AG04449 (cell line): ENCODE measurements around the gene MAP2K3.
"Not testable (repeated sequence)": the region's sequence is repeated elsewhere in the genome, so short reads cannot be mapped to it uniquely, and the experiment has no call there.

ENCODE experiments used
- CTCF ChIA-PET: fragments of 350-600 bp; formaldehyde crosslinking; extraction: SDS; loops from one replicate; lab custom pipeline; 2021; ENCODE audit warnings: antibody characterized with exemption; lab: Yijun Ruan, JAX
- POLR2A ChIA-PET: fragments of 400-600, 350-600 bp; formaldehyde crosslinking; extraction: SDS; loops from one replicate; lab custom pipeline; 2020; ENCODE audit warnings: antibody characterized with exemption, inconsistent platforms; lab: Yijun Ruan, JAX
- DNase-seq: peaks from one replicate; pipeline ENCODE4 v3.0.0-alpha.2; 2010; ENCODE audit warnings: low read depth, low spot score
- H3K4me3 ChIP-seq: 2 replicates; pipeline ENCODE4 v1.5.1; 2011; ENCODE audit warnings: low read depth, mild to moderate bottlenecking, control low read depth, low read length
- CTCF ChIP-seq: IDR thresholded peaks from one replicate; pipeline ENCODE4 v1.5.1; 2011; ENCODE audit warnings: mild to moderate bottlenecking, moderate library complexity, low read length, control low read depth, inconsistent platforms; ENCODE audit not compliant: insufficient read depth; ENCODE audit errors: missing control alignments

The MAP2K3 gene

DNA sequence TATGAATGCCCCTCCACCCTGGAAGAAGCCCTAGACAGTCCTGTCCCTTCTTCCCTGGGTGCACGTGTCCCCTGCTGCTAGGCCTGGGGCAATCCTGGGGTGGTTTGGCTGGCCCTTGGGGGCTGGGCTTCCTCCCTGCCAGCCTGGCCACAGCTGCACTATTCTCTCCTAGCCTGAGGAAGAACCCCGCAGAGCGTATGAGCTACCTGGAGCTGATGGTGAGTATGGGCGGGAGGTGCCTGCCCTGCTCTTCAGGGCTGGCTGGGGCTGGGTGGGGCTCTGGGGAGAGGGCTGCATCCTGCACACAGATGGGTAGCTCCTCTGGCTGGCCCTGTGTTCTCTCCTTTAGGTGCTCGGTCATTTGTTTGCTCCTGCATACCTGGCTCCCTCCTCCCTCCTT lies 28.8 kb downstream of the MAP2K3 start:
- H3K4me3 ChIP-seq: no peak overlapping the region
- ChIA-PET CTCF (no interaction called here), POLR2A (no interaction called here)
- no peak for TF ChIP-seq CTCF
- DNase-seq: no peak

GRCh38 chr17:21313761-21314160 lies 29.2 kb downstream of the MAP2K3 start:
- CTCF ChIA-PET: not testable (repeated sequence)

GRCh38 chr17:21314261-21314664 lies 29.8 kb downstream of the MAP2K3 start:
- CTCF ChIA-PET, DNase-seq, H3K4me3 ChIP-seq, POLR2A ChIA-PET: not testable (repeated sequence)

More at GRCh38 chr17:21313761-21314160, 29.2 kb downstream of the MAP2K3 start:
- DNase-seq, H3K4me3 ChIP-seq, POLR2A ChIA-PET: not testable (repeated sequence)

DNA sequence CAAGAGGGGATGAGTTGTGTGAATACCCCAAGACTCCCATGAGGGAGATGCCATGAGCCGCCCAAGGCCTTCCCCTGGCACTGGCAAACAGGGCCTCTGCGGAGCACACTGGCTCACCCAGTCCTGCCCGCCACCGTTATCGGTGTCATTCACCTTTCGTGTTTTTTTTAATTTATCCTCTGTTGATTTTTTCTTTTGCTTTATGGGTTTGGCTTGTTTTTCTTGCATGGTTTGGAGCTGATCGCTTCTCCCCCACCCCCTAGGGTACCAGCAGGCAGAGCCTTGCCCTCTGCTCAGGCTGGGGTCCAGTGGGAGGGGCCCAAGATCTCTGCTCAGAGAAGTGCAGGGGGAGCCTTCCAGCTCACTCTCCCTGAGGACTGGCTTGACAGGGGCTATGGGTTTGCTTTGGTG lies 30.2 kb downstream of the MAP2K3 start:
- POLR2A ChIA-PET, H3K4me3 ChIP-seq, DNase-seq, CTCF ChIA-PET: not testable (repeated sequence)

- POLR2A ChIA-PET, H3K4me3 ChIP-seq, DNase-seq, CTCF ChIA-PET: not testable (repeated sequence)
Measured at GRCh38 chr17:21315246-21316000, 30.9 kb downstream of the MAP2K3 start.

- DNase-seq, POLR2A ChIA-PET, CTCF ChIA-PET, H3K4me3 ChIP-seq: not testable (repeated sequence)
Measured at GRCh38 chr17:21316212-21316886, 31.8 kb downstream of the MAP2K3 start.

GRCh38 chr17:21316887-21317500 lies 32.5 kb downstream of the MAP2K3 start:
- CTCF ChIA-PET, H3K4me3 ChIP-seq, POLR2A ChIA-PET, DNase-seq: not testable (repeated sequence)

GRCh38 chr17:21317821-21318220 lies 33.3 kb downstream of the MAP2K3 start:
- CTCF ChIA-PET: interaction anchor here (1.6 kb wide), 1 partner anchor 137 kb away, joined by 3 read pairs; no protein-coding TSS in a partner anchor
- DNase-seq, H3K4me3 ChIP-seq, POLR2A ChIA-PET: not testable (repeated sequence)

DNA sequence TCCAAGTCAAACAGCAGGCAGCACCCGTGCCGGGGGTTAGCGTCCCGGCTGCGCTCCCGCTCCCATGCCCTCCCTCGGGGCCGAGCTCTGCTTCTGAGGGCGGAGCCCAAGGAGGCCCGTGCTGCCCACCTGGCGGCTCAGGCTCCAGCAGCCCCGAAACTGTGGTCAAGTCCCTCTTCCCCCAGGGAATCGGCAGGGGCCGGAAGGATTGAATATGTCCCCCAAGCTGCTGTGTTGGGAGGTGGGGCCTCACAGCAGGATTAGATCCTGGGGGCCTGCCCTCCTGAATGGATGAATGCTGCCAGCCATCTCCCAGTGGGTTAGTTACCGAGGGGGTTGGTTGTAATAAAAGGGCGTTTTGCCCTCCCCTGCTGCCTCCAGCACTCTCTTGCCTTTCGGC lies 33.9 kb downstream of the MAP2K3 start:
- no peak for TF ChIP-seq CTCF
- DNase-seq: no peak
- no peak overlapping the region for H3K4me3 ChIP-seq
- CTCF ChIA-PET: interaction anchor here (1.0 to 1.6 kb wide), 2 partner anchors 136 to 275 kb away, joined by 3 read pairs; no protein-coding TSS in a partner anchor
- POLR2A ChIA-PET: no interaction called here

- CTCF ChIA-PET: interaction anchor here (1.0 to 1.6 kb wide), 2 partner anchors 136 to 275 kb away, joined by 3 read pairs; no protein-coding TSS in a partner anchor
- DNase-seq, POLR2A ChIA-PET, H3K4me3 ChIP-seq: not testable (repeated sequence)
Measured at GRCh38 chr17:21318856-21319255, 34.3 kb downstream of the MAP2K3 start.

- CTCF ChIA-PET: interaction anchor here (1.0 kb wide), 1 partner anchor 276 kb away, joined by 3 read pairs; no protein-coding TSS in a partner anchor
- POLR2A ChIA-PET, DNase-seq, H3K4me3 ChIP-seq: not testable (repeated sequence)
Measured at GRCh38 chr17:21319256-21319655, 34.7 kb downstream of the MAP2K3 start.

GRCh38 chr17:21319686-21320375 lies 35.3 kb downstream of the MAP2K3 start:
- POLR2A ChIA-PET, H3K4me3 ChIP-seq, DNase-seq: not testable (repeated sequence)
- CTCF ChIA-PET: interaction anchor here (0.8 kb wide), 1 partner anchor 191 kb away, joined by 3 read pairs; no protein-coding TSS in a partner anchor

DNA sequence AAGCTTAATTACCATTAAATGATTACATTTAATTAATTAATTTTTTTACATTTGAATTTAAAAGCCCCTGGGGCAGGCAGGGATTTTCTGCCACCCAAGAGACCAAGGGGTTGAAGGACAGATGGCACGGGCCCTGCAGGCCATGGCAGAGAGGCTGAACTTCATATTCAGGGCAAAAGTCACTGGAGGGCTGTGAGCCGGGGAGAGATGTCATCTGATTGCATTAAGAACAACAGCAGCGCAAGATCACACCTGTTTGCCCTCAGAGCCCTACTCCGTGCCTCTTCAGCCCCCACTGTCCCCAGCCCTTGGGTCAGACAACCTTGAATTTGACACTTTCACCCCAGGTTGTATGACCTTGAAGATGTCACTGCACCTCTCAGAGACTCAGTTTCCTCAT lies 35.9 kb downstream of the MAP2K3 start:
- CTCF ChIA-PET: interaction anchor here (0.8 kb wide), 1 partner anchor 191 kb away, joined by 3 read pairs; no protein-coding TSS in a partner anchor
- DNase-seq, POLR2A ChIA-PET, H3K4me3 ChIP-seq: not testable (repeated sequence)
